ENCODE data around the gene SPATA24.

The SPATA24 gene

DNA sequence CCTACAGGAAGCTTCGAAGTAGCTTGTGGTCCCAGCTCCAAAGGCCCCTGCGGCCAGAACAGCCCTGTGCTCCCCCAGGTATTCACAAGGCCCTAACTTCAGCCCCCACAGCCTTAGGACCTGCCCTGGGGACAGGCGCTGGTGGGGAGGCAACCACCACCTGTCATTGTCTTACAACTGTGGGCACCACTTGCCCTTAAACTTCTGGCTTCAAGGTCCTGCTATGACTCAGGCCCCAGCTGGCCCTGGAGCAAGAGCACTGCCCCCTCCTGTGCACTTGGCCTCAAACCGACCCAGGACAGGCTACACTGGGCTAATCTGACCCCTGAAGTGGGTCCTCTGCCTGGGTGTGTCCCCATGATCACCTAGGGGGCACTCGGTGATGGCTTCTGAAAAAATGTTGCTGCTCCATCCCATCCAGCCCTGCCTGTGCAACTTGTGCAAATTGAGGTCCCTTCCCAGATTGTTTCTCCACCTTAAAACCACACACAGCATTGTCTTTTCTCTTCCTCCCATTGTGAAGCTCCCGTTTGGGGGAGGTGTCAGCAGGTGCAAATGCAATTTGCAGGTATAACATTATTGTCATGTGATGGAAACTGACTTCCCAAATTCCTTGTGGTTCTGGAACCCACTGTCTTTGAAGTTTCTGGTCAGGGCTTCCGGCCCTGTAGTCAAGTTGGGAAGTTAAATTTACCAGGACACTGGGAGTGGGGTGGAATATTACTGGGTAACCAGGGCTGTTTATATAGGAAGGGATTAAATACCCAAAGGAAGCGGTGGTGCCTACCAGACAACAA lies 7.8 kb downstream of the SPATA24 start:
- no peak for DNase-seq (ENCODE audit: low read depth)
- TF ChIP-seq, protein P1, sequence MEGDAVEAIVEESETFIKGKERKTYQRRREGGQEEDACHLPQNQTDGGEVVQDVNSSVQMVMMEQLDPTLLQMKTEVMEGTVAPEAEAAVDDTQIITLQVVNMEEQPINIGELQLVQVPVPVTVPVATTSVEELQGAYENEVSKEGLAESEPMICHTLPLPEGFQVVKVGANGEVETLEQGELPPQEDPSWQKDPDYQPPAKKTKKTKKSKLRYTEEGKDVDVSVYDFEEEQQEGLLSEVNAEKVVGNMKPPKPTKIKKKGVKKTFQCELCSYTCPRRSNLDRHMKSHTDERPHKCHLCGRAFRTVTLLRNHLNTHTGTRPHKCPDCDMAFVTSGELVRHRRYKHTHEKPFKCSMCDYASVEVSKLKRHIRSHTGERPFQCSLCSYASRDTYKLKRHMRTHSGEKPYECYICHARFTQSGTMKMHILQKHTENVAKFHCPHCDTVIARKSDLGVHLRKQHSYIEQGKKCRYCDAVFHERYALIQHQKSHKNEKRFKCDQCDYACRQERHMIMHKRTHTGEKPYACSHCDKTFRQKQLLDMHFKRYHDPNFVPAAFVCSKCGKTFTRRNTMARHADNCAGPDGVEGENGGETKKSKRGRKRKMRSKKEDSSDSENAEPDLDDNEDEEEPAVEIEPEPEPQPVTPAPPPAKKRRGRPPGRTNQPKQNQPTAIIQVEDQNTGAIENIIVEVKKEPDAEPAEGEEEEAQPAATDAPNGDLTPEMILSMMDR (conservative IDR thresholded peaks at IDR 0.05; ENCODE audit: low read depth, low read length) = no peak
- H3K4me3 ChIP-seq (ENCODE audit: low read depth, low read length) = no peak overlapping the region

DNA sequence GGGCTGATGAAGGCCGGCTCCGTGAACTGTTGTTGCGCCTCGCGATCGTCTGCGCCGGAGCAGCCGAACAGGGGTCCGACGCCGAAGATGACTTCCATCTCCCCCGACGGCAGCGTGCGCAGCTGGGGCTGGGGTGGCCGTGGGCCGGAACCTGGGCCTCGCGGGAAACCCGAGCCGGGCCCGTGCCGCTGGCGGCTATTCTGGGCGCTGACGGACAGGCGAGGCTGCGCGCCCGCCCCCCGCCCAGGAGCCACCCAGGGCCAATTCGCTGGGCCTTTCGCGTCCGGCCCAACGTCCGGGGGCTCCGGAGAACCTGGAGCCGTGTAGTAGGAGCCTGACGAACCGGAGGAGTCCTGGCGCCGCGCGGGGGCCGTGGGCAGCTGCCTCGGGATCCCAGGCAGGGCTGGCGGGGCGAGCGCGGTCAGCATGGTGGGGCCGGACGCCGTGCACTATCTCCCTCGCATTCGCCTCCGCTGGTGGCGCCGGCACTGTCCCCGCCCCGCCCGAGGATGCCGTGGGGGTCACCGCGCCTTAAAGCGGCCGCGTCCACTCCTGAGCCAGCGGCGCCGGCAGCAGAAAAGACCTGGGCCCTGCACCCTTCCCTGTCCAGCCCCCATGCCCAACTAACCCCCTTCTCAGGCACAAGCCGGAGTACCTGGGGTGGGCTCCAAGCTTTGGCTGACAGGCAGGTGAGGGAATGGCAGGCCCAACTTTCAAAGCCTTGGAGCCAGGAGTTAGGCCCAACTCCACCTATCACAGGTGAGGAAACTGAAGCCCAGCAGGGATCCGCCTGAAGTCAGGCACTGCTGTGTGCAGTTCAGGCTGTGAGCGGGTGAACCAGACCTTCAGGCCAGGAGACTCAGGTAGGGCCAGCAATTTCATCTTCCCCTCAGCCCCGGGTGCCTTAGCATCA lies 9.0 kb downstream of the SPATA24 start, which contains the start of gene PROB1:
Gene PROB1 (minus strand): TSS at position 451 of the 913 bp plus-strand sequence. CDS start 23 bp downstream, at position 428.
- TF ChIP-seq, protein P1 (conservative IDR thresholded peaks at IDR 0.05; ENCODE audit: low read depth, low read length) = no peak
- DNase-seq (ENCODE audit: low read depth) = no peak
- peak within 1 kb of the TSS; percentile 59 for H3K4me3 ChIP-seq (ENCODE audit: low read depth, low read length)

DNA sequence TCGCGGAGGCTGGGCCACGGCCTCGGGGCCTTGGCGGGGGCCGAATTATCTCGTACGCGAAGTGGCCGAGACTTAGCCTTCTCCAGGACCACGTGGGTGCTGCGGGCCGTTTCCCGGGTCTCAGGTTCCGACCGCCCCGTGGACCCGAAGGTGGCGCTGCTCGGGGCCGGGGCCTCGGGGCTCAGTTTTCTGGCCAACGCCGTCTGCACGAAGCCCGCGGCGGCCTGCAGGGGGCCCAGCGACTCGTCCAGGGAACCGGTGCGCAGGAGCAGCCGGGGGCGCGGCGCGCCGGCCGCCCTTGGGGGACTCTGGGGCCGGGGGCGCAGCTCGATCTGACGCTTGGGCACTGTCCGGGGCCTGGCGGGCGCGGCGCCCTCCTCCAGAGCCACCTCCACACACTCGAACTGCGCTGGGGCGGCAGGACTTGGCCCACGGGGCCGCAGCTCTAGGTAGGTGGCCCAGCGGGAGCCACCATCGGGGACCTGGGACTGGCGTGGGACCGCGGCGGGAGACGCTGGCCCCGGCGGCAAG lies 9.7 kb downstream of the SPATA24 start:
- H3K4me3 ChIP-seq (ENCODE audit: low read depth, low read length) = peak overlapping the region; percentile 59
- peak; percentile 59 for DNase-seq (ENCODE audit: low read depth)
- TF ChIP-seq, protein P1 (conservative IDR thresholded peaks at IDR 0.05; ENCODE audit: low read depth, low read length) = peak; percentile 45

DNA sequence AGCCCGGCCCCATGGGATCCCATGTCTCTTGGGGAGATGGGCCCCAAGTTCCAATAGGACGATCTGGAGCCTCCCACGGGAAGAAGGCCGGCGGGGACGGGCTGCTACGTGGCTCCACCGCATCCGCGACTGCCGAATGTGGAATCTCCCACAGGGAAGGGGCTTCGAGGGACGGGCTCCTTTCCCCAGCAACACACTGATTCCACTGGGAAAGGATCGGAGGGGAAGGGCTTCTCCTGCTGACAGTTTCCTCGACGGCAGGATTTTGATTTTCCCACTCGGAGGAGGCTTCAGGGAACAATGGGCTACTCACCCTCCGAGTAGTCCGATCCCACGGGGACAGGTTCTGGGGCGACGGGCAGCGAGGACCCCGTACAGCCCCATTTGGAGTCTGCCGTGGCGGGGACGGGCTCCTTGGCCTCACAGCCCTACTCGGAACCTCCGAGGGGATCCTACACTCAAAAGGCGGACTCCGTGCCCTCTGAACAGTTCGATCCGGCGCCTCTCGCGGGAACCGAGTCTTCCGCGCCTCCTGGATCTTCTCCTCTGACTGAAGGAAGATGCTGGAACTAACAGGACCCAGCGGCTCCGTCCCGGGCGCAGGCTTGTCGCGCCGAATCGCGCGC lies 10.3 kb downstream of the SPATA24 start:
- H3K4me3 ChIP-seq (ENCODE audit: low read depth, low read length) = peak overlapping the region; percentile 59
- DNase-seq (ENCODE audit: low read depth) = no peak
- TF ChIP-seq, protein P1 (conservative IDR thresholded peaks at IDR 0.05; ENCODE audit: low read depth, low read length) = no peak

DNA sequence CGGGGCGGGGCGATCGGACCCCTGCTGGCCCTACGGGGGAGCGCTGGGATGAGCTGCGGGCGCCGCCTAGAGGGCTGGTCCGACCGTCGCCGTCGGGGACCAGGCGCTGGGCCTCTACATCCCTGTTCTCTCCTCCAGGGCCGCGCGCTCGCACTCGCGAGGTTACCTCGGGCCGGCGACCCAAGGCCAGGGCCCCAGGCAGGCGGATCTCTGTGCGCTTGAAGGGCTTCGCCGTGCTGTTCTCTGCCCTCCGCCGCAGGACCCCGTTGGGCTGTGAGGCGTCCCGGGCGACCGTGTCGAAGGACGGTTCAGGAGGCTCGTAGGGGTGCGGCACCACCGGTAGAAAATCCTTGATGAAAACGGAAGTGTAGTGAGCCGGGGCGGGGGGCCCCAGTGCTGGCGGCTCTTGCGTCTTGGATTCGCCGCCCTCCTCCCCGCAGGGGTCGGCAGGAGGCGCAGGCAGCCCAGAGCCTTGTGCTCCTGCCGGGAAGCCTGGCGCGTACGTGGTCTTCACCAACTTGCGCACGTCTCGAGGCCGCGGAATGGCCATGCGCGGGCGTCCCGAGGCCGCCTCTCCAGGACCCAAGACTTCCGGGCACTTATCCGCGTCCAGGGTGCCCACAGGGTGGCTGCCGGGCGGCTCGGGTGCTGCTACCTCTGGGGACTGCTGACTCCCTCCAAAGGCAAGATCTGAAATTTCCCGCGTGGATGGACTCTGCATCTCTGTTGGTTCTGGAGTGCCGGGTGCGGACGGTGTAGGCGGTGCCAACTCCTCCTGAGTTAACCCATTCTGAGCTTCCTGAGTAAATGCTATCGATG lies 11.0 kb downstream of the SPATA24 start:
- TF ChIP-seq, protein P1 (conservative IDR thresholded peaks at IDR 0.05; ENCODE audit: low read depth, low read length) = peak; percentile 64
- H3K4me3 ChIP-seq (ENCODE audit: low read depth, low read length) = peak overlapping the region; percentile 59
- peak; percentile 76 for DNase-seq (ENCODE audit: low read depth)

DNA sequence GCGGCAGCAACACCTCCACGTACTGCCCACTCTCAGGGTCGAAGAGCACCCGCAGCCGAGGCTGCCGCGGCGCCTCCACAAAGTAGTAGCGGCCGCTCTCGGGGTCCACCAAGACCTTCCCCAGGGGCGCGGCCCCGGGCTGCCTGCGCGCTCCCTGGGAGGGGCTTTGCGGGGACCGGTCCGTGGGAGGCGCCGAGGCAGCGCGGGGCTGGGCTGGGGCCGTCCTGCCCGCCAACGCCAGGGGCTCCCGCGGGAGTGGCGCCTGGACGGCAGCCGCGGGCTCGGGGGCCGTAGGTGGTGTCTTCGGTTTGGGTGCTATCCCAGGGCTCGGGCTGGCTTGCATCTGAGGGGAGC lies 11.6 kb downstream of the SPATA24 start:
- DNase-seq (ENCODE audit: low read depth) = no peak
- TF ChIP-seq, protein P1 (conservative IDR thresholded peaks at IDR 0.05; ENCODE audit: low read depth, low read length) = no peak
- peak overlapping the region; percentile 59 for H3K4me3 ChIP-seq (ENCODE audit: low read depth, low read length)
